ENCODE results near the gene RHCE. TPM values are rescaled to one million over a fixed set of nuclear protein-coding genes. Genes with fewer than 3 reads are reported as not detected.
A peak's percentile ranks its signal among the peaks of the same experiment; 100 is the strongest.

RHCE gene
- total RNA-seq, 4 donors from 2014 or later, result not detected

DNA sequence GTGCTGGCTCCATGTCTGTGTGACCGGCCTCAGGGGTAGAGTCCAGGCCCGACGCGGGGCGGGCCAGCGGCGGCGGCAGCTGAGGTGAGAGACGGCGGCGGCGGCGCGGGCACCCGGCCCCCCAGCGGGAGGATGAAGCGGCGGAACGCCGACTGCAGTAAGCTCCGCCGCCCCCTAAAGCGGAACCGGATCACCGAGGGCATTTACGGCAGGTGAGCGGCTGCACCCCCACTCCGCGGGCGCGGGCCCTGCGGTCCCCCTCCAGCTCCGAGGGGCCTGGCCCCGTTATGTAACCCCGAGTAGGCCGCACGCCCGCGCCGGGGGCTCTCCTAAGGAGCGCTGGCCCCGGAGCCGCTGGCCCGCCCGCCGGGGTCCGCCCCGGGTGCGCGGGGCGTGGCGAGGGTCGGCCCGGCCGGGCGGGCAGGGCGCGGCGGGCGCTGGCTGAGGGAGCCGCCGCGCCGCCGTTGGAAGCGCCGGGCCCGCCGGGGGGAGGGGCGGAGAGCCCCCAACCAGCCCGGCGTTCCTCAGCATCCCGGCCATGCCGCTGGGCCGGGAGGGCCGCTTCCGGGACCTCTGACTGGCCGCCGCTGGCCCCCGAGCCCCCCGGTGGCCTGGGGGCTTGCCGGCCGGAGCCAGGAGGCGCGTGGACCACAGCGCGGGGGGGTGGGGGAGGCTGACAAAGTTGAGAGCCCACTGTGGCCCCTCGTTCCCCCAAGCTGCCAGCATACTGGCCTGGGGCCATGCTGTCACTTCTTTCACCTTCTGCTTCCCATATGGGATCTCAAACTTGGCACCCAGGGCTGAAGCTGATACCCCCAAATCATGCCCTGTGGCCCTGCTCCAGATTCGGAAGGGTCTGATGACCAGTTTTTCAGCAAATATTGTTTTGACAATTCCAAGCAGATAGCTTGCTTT lies 10.6 kb upstream of the RHCE start:
- no peak for DNase-seq
- Histone ChIP-seq H3K4me3 (peak overlapping the region; percentile 95 to 100 (median 98)), H3K4me1 (peaks cover 20 to 51% (median 29%) of the 10 kb centered on the region in 4 donors), H3K27ac (peak overlapping the region; percentile 94 to 97 (median 96)), H3K27me3 (no peaks in the 10 kb centered on the region), H3K36me3 (no peaks in the 10 kb centered on the region), H3K9me3 (no peaks in the 10 kb centered on the region)
- intact Hi-C loops (cut with DNase I; ENCODE audit: low total_unique reads) (no loop called here), in situ Hi-C loops (cut with MboI; ENCODE audit: low pct_ligation_motif_present in 1 of 4, low pct_unique_long_range_greater_than_20kb in 1 of 4, low sequenced_read_pairs in 3 of 4) (no loop called here)
- 0% methylated on average over 1 to 12 of the region's 89 CpGs for WGBS, 2 donors (ENCODE audit: low coverage in 1 of 2)
- no peak for TF ChIP-seq EP300 (IDR thresholded peaks at IDR 0.05; ENCODE audit: low read depth)
- no peak for TF ChIP-seq POLR2A (IDR thresholded peaks at IDR 0.05)
- peak in 1 of 3 donors; percentile 48 for TF ChIP-seq POLR2AphosphoS5 (IDR thresholded peaks at IDR 0.05)
- TF ChIP-seq, protein P1, sequence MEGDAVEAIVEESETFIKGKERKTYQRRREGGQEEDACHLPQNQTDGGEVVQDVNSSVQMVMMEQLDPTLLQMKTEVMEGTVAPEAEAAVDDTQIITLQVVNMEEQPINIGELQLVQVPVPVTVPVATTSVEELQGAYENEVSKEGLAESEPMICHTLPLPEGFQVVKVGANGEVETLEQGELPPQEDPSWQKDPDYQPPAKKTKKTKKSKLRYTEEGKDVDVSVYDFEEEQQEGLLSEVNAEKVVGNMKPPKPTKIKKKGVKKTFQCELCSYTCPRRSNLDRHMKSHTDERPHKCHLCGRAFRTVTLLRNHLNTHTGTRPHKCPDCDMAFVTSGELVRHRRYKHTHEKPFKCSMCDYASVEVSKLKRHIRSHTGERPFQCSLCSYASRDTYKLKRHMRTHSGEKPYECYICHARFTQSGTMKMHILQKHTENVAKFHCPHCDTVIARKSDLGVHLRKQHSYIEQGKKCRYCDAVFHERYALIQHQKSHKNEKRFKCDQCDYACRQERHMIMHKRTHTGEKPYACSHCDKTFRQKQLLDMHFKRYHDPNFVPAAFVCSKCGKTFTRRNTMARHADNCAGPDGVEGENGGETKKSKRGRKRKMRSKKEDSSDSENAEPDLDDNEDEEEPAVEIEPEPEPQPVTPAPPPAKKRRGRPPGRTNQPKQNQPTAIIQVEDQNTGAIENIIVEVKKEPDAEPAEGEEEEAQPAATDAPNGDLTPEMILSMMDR (IDR thresholded peaks at IDR 0.05), result peak in 1 of 5 experiments; percentile 17

DNA sequence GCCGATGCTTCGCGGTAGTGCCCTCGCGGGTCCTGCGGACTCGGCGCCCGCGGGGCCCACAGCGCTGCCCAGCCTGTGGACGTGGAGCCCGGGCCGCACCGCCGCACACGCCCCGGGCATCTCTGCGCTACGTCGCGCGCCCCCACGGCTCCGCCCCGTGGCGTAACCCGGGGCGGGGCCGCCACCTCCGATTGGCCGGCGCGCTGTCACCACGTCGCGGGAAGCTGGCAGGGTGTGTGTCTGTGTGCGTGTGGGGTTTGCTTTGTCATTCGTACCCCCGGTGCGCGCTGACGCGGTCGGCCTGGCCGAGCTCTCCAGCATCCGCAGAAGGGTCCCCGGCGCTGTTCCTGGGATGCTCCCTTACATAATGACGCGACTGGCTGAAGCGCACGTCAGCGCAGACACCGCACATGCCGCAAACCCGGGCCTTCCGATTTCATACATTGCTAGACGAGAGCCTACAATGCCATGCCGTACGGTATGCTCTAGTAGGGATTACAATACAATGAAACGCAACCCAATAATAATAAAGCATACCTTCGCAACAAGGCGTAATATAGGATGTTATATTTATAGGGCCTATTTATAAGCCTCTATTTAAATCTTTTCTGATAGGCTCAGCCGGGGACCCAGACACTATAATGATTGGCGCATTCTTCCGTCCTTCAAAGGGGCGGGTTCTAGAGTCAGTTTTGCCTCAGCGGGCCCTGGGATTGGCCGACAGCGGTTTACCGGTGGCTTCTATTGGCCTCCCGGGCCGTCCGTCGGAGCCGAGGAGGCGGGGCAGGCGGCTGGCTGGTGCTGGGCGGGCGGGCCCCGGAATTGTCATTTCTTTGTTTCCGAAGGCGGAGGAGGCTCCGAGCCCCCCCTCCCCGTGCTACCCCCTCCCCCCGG lies 9.7 kb upstream of the RHCE start, which contains the start of gene MACO1:
Gene MACO1, plus strand, starts transcription at position 825 of the 894 bp plus-strand sequence. CDS start 202 bp downstream, outside the sequence.
- Histone ChIP-seq H3K36me3 (no peaks in the 10 kb centered on the region), H3K27ac (peak within 1 kb of the TSS; percentile 94 to 97 (median 96)), H3K4me1 (peaks cover 19 to 42% (median 23%) of the 10 kb centered on the region in 4 donors), H3K27me3 (no peaks in the 10 kb centered on the region), H3K9me3 (no peaks in the 10 kb centered on the region), H3K4me3 (peak within 1 kb of the TSS; percentile 95 to 100 (median 98))
- peak; percentile 98 for DNase-seq
- intact Hi-C loops (cut with DNase I; ENCODE audit: low total_unique reads), result no loop called here
- in situ Hi-C loops (cut with MboI; ENCODE audit: low pct_ligation_motif_present in 1 of 4, low pct_unique_long_range_greater_than_20kb in 1 of 4, low sequenced_read_pairs in 3 of 4), result no loop called here
- TF ChIP-seq POLR2AphosphoS5 (IDR thresholded peaks at IDR 0.05) (peak; percentile 85 to 91 (median 89)), EP300 (IDR thresholded peaks at IDR 0.05; ENCODE audit: low read depth) (no peak), POLR2A (IDR thresholded peaks at IDR 0.05) (peak; percentile 92)
- 0 to 1% methylated on average over 3 to 59 of the region's 87 CpGs for WGBS, 2 donors (ENCODE audit: low coverage in 1 of 2)

DNA sequence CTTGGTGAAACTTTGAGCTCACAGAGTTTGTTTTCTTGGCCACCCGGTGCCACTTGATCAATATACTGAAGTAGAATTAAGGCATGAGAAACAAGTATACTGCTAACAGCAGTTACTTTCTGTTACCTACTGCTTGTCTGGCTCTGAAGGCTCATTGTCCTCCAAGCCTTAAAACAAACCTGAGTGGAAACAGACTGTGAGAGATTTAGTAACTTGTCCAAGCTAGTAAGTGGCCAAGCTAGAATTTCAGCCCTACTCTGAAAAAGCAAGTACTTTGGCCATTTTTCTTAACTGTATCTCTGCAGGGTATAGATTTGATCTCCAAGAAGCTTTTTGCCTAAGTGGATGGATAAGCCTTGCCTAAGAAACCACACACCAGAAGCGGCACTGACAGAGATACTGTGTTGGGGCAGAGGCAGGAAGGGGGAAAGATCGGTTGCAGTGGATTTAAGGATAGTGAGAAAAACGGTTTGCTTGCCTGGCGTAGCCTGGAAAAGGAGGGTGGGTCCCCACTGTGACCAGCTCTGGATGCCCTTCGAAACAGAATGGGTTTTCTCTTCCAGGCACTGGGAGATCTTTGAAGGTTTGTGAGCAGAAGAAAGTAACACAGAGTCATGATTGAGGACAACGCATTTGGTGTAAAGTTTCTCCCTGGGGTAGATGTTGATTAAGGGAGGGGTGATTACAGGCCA lies 8.0 kb upstream of the RHCE start:
- H3K27me3 ChIP-seq, result no peaks in the 10 kb centered on the region
- DNase-seq, result no peak
- 80 to 90% methylated on average over 5 to 7 of the region's 7 CpGs for WGBS, 2 donors (ENCODE audit: low coverage in 1 of 2)
- no peaks in the 10 kb centered on the region for H3K9me3 ChIP-seq
- peaks cover 2 to 25% (median 12%) of the 10 kb centered on the region in 4 donors for H3K4me1 ChIP-seq
- H3K4me3 ChIP-seq, result no peak overlapping the region
- H3K36me3 ChIP-seq, result no peaks in the 10 kb centered on the region
- in situ Hi-C loops (cut with MboI; ENCODE audit: low pct_ligation_motif_present in 1 of 4, low pct_unique_long_range_greater_than_20kb in 1 of 4, low sequenced_read_pairs in 3 of 4), result no loop called here
- H3K27ac ChIP-seq, result no peak overlapping the region
- TF ChIP-seq, protein P1 (IDR thresholded peaks at IDR 0.05), result no peak
- TF ChIP-seq POLR2AphosphoS5 (IDR thresholded peaks at IDR 0.05) (no peak), POLR2A (IDR thresholded peaks at IDR 0.05) (no peak), EP300 (IDR thresholded peaks at IDR 0.05; ENCODE audit: low read depth) (no peak)
- intact Hi-C loops (cut with DNase I; ENCODE audit: low total_unique reads), result no loop called here

DNA sequence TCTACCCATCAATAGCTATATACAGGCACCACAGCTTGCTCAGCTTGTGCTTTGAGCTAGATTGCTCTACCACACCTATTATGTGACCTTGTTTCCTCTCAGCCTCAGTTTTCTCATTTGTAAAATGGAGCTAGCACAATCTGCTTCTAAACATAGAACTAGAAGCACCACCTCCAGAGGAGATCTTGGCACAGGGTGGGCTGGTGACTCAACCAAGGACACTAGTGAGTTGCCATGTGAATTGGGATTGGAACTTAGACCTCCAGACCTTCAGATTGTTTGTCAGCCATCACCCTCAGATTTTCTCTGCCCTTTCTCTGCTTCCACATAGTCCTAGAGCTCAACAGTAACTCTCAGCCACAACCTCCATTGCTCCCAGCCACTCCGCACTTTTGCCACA lies 7.1 kb upstream of the RHCE start:
- in situ Hi-C loops (cut with MboI; ENCODE audit: low pct_ligation_motif_present in 1 of 4, low pct_unique_long_range_greater_than_20kb in 1 of 4, low sequenced_read_pairs in 3 of 4), result no loop called here
- Histone ChIP-seq H3K9me3 (no peaks in the 10 kb centered on the region), H3K27me3 (no peaks in the 10 kb centered on the region), H3K4me1 (peaks cover 0 to 16% (median 9%) of the 10 kb centered on the region in 4 donors), H3K36me3 (no peaks in the 10 kb centered on the region), H3K4me3 (no peak overlapping the region), H3K27ac (no peak overlapping the region)
- WGBS, 2 donors (ENCODE audit: low coverage in 1 of 2), result 88% methylated on average over 1 of the region's 1 CpG; no CpG with 5 or more reads in 1 of the 2 donors
- no peak for TF ChIP-seq POLR2A (IDR thresholded peaks at IDR 0.05)
- no peak for TF ChIP-seq POLR2AphosphoS5 (IDR thresholded peaks at IDR 0.05)
- no peak for TF ChIP-seq EP300 (IDR thresholded peaks at IDR 0.05; ENCODE audit: low read depth)
- TF ChIP-seq, protein P1 (IDR thresholded peaks at IDR 0.05), result no peak
- DNase-seq, result no peak
- intact Hi-C loops (cut with DNase I; ENCODE audit: low total_unique reads), result no loop called here
